HCT116 (cell line): ENCODE measurements around the gene CACNA1A. TPM values are rescaled to one million over a fixed set of nuclear protein-coding genes. Genes with fewer than 3 reads are reported as not detected.

ENCODE experiments used
- ATAC-seq: fragments of 200-7000 bp; cut with Tn5 transposase; 2 replicates; pipeline ENCODE4 v1.9.1; 2020; ENCODE audit warnings: mild to moderate bottlenecking, moderate library complexity
- BruUV-seq: library from RNA; stranded (reverse); fragments of 400-500 nt; replicated peaks from 2 replicates; lab custom pipeline; 2021; lab: Mats Ljungman, UMichigan
- CTCF ChIA-PET: fragments of 300-600 bp; sonication (Branson Sonifier 250); formaldehyde crosslinking; loops from one replicate; lab custom pipeline; 2021; ENCODE audit warnings: antibody characterized with exemption; lab: Charles Lee
- POLR2A ChIA-PET: fragments of 300-600, 350-600 bp; sonication (Branson Sonifier 250); formaldehyde crosslinking; loops from one replicate; lab custom pipeline; 2021; ENCODE audit warnings: antibody characterized with exemption; lab: Charles Lee
- RAD21 ChIA-PET, 2 experiments: fragments of 300-600 bp; sonication (Branson Sonifier 250); formaldehyde crosslinking; loops; one replicate each; lab custom pipeline; 2023; ENCODE audit warnings: low total read pairs in 2 of 2; ENCODE audit not compliant: uncharacterized antibody in 2 of 2, unreplicated experiment in 2 of 2, low non-redundant PET in 1 of 2; lab: Charles Lee
- DNase-seq: peaks from one replicate; pipeline ENCODE4 v3.0.0-alpha.2; 2010; ENCODE audit warnings: low read depth, low spot score
- H2AFZ ChIP-seq: fragments of 200-600 bp; shearing (Covaris generic), sonication (generic); 2 replicates; pipeline ENCODE4 v1.6.1; 2017; ENCODE audit warnings: low read depth, mixed run types, mixed read lengths, antibody characterized with exemption, low read length; ENCODE audit not compliant: poor library complexity, severe bottlenecking
- H3K27ac ChIP-seq: 2 replicates; pipeline ENCODE4 v1.5.1; 2012; ENCODE audit warnings: low read depth, low read length
- H3K27me3 ChIP-seq: fragments of 200-600 bp; sonication (generic); 2 replicates; pipeline ENCODE4 v1.6.1; 2016; ENCODE audit warnings: mixed run types, low read length, mixed read lengths; ENCODE audit not compliant: insufficient read depth
- H3K36me3 ChIP-seq, 2 experiments: fragments of 200-500 bp in 1 of 2; fragments of 200-600 bp in 1 of 2; sonication (Bioruptor generic) in 1 of 2; sonication (generic) in 1 of 2; 2 replicates each; pipeline versions ENCODE4 v1.5.1 to v1.6.1; 2014 to 2016; ENCODE audit warnings: low read length in 2 of 2, inconsistent platforms in 1 of 2, mixed read lengths in 1 of 2, mixed run types in 1 of 2; ENCODE audit not compliant: insufficient read depth in 2 of 2, control insufficient read depth in 1 of 2
- H3K4me1 ChIP-seq, 2 experiments: fragments of 200-600 bp in 1 of 2; sonication (generic) in 1 of 2; 2 replicates each; pipeline versions ENCODE4 v1.5.1 to v1.6.1; 2012 to 2017; ENCODE audit warnings: low read length in 2 of 2, inconsistent platforms in 1 of 2, mild to moderate bottlenecking in 1 of 2, mixed read lengths in 1 of 2, mixed run types in 1 of 2, moderate library complexity in 1 of 2; ENCODE audit not compliant: insufficient read depth in 2 of 2, control insufficient read depth in 1 of 2
- H3K4me2 ChIP-seq: fragments of 200-600 bp; sonication (generic); 2 replicates; pipeline ENCODE4 v1.6.1; 2017; ENCODE audit warnings: mixed run types, low read length, mixed read lengths
- H3K4me3 ChIP-seq, 2 experiments: fragments of 200-600 bp in 1 of 2; sonication (generic) in 1 of 2; replicated peaks in 1 of 2; 2 replicates each; pipeline ENCODE4 v1.5.1; 2011 to 2016; ENCODE audit warnings: low read length in 2 of 2, control low read depth in 1 of 2, low read depth in 1 of 2, mild to moderate bottlenecking in 1 of 2, mixed read lengths in 1 of 2, mixed run types in 1 of 2
- H3K79me2 ChIP-seq: fragments of 200-600 bp; sonication (generic); 2 replicates; pipeline ENCODE4 v1.6.1; 2017; ENCODE audit warnings: mild to moderate bottlenecking, mixed run types, low read length, moderate library complexity, mixed read lengths; ENCODE audit not compliant: insufficient read depth
- H3K9ac ChIP-seq: fragments of 200-600 bp; sonication (generic); 2 replicates; pipeline ENCODE4 v1.6.1; 2016; ENCODE audit warnings: low read length, mixed read lengths
- H3K9me2 ChIP-seq: fragments of 200-600 bp; sonication (generic), shearing (Covaris generic); 2 replicates; pipeline ENCODE4 v1.6.1; 2017; ENCODE audit warnings: mixed run types, mild to moderate bottlenecking, moderate library complexity; ENCODE audit not compliant: insufficient read depth
- H3K9me3 ChIP-seq, 2 experiments: fragments of 200-500 bp in 1 of 2; fragments of 200-600 bp in 1 of 2; sonication (Bioruptor generic) in 1 of 2; sonication (generic) in 1 of 2; 2 replicates each; pipeline ENCODE4 v1.6.1; 2014 to 2017; ENCODE audit warnings: low read length in 2 of 2, mixed read lengths in 2 of 2, inconsistent platforms in 1 of 2, low read depth in 1 of 2, mild to moderate bottlenecking in 1 of 2, mixed run types in 1 of 2, moderate library complexity in 1 of 2; ENCODE audit not compliant: control insufficient read depth in 1 of 2, insufficient read depth in 1 of 2
- H4K20me1 ChIP-seq: fragments of 200-600 bp; sonication (generic), shearing (Covaris generic); 2 replicates; pipeline ENCODE4 v1.6.1; 2017; ENCODE audit warnings: mixed run types, mild to moderate bottlenecking, moderate library complexity; ENCODE audit not compliant: insufficient read depth
- CBX3 ChIP-seq: IDR thresholded peaks from 2 replicates; pipeline ENCODE4 v1.6.1; 2012; ENCODE audit warnings: low read depth
- CEBPB ChIP-seq: IDR thresholded peaks from 2 replicates; pipeline ENCODE4 v1.6.1; 2012; ENCODE audit warnings: low read depth
- CTCF ChIP-seq, 3 experiments: fragments of 200-600 bp in 1 of 3; sonication (generic) in 1 of 3; IDR thresholded peaks in 2 of 3; conservative IDR thresholded peaks in 1 of 3; 2 replicates each; pipeline ENCODE4 v1.5.1; 2012 to 2017; ENCODE audit warnings: low read depth in 2 of 3, low read length in 2 of 3, antibody characterized with exemption in 1 of 3, borderline replicate concordance in 1 of 3, control low read depth in 1 of 3, mild to moderate bottlenecking in 1 of 3, mixed read lengths in 1 of 3, mixed run types in 1 of 3, moderate library complexity in 1 of 3; ENCODE audit not compliant: insufficient read depth in 1 of 3
- EGR1 ChIP-seq: IDR thresholded peaks from 2 replicates; pipeline ENCODE4 v1.6.1; 2012; ENCODE audit warnings: low read depth
- ELF1 ChIP-seq: IDR thresholded peaks from 2 replicates; pipeline ENCODE4 v1.6.1; 2012; ENCODE audit warnings: low read depth, borderline replicate concordance
- EZH2 ChIP-seq: fragments of 200-600 bp; sonication (generic); IDR thresholded peaks from 2 replicates; pipeline ENCODE4 v1.6.1; 2017; ENCODE audit warnings: antibody characterized with exemption, mixed run types
- EZH2phosphoT487 ChIP-seq: fragments of 200-600 bp; IDR thresholded peaks from 2 replicates; pipeline ENCODE4 v1.6.1; 2018; ENCODE audit warnings: antibody characterized with exemption, borderline replicate concordance
- FOSL1 ChIP-seq: IDR thresholded peaks from 2 replicates; pipeline ENCODE4 v1.6.1; 2012; ENCODE audit warnings: low read depth
- JUND ChIP-seq: IDR thresholded peaks from 2 replicates; pipeline ENCODE4 v1.6.1; 2012
- MAX ChIP-seq: IDR thresholded peaks from 2 replicates; pipeline ENCODE4 v1.6.1; 2012
- REST ChIP-seq: IDR thresholded peaks from 2 replicates; pipeline ENCODE4 v1.6.1; 2012; ENCODE audit warnings: low read depth
- SIN3A ChIP-seq: IDR thresholded peaks from 2 replicates; pipeline ENCODE4 v1.6.1; 2012; ENCODE audit warnings: low read depth
- SP1 ChIP-seq: IDR thresholded peaks from 2 replicates; pipeline ENCODE4 v1.6.1; 2012; ENCODE audit warnings: low read depth
- SRF ChIP-seq: IDR thresholded peaks from 2 replicates; pipeline ENCODE4 v1.6.1; 2012; ENCODE audit warnings: low read depth
- TCF7L2 ChIP-seq: IDR thresholded peaks from 2 replicates; pipeline ENCODE4 v1.7.0; 2011; ENCODE audit warnings: borderline replicate concordance, inconsistent platforms; ENCODE audit not compliant: insufficient read depth, insufficient read length; ENCODE audit errors: extremely low read depth
- ZBTB33 ChIP-seq: IDR thresholded peaks from 2 replicates; pipeline ENCODE4 v1.6.1; 2011; ENCODE audit warnings: mild to moderate bottlenecking, low read length, moderate library complexity; ENCODE audit not compliant: insufficient replicate concordance; ENCODE audit errors: extremely low read depth
- ZFX ChIP-seq: fragments of 450-650 bp; IDR thresholded peaks from 2 replicates; pipeline ENCODE4 v1.6.1; 2017
- intact Hi-C: fragments of 100-400 bp; cut with micrococcal nuclease; formaldehyde crosslinking; loops from 2 replicates; pipeline ENCODE4 v1.10.0; 2022
- total RNA-seq: library from RNA; stranded (reverse); gene quantifications from one replicate; pipeline ENCODE4 v1.2.1, GENCODE V29; 2021; ENCODE audit not compliant: unreplicated experiment

The CACNA1A gene
- total RNA-seq, 1 experiment from 2014 or later = 7.5 TPM

- TF ChIP-seq MAX (peak; percentile 55), ZBTB33 (no peak), SRF (no peak), CTCF (IDR thresholded peaks at IDR 0.05 in 2 of 3, conservative IDR thresholded peaks at IDR 0.05 in 1 of 3; ENCODE audit: borderline replicate concordance in 1 of 3, insufficient read depth in 1 of 3, low read depth in 2 of 3, low read length in 2 of 3) (no peak), JUND (no peak), EZH2 (no peak), SP1 (no peak), CBX3 (no peak), SIN3A (no peak), EZH2phosphoT487 (no peak), FOSL1 (no peak), REST (no peak), ELF1 (peak; percentile 55; the same call in 1 of the 2 replicates), CEBPB (0 out of 2 replicates have a peak, but pooled peaks have one; percentile 48), ZFX (no peak), TCF7L2 (no peak), EGR1 (no peak)
- H4K20me1 ChIP-seq = no peaks in the 10 kb centered on the region
- RAD21 ChIA-PET = no interaction called here
- intact Hi-C loops = no loop called here
- peaks cover 24 to 56% of the 10 kb centered on the region in 2 experiments for H3K4me1 ChIP-seq
- no peak overlapping the region for H3K9ac ChIP-seq
- DNase-seq (peak; percentile 72), ATAC-seq (peak; percentile 72)
- H3K27me3 ChIP-seq = no peaks in the 10 kb centered on the region
- H2AFZ ChIP-seq = peak overlapping the region; percentile 91
- no peaks in the 10 kb centered on the region for H3K9me2 ChIP-seq
- POLR2A ChIA-PET = no interaction called here
- no peak overlapping the region for H3K27ac ChIP-seq
- BruUV-seq = no TSS peak
- H3K4me3 ChIP-seq = no peak overlapping the region
- CTCF ChIA-PET = no interaction called here
- no peaks in the 10 kb centered on the region for H3K79me2 ChIP-seq
- H3K4me2 ChIP-seq = peak overlapping the region; percentile 34
- peaks cover 0 to 4% of the 10 kb centered on the region in 2 experiments; a peak in 1 of 4 replicates for H3K9me3 ChIP-seq
- no peaks in the 10 kb centered on the region for H3K36me3 ChIP-seq
Observed at GRCh38 chr19:13396250-13397080, 109.8 kb downstream of the CACNA1A start.
